MCF 10A (cell line): ENCODE data around the gene FIGN. TPM values are rescaled to one million over a fixed set of nuclear protein-coding genes. Genes with fewer than 3 reads are reported as not detected.

Source experiments
- BruUV-seq: library from RNA; stranded (reverse); fragments of 400-500 nt; replicated peaks from 2 replicates; lab custom pipeline; 2021; lab: Mats Ljungman, UMichigan
- CTCF ChIA-PET: fragments of 300-600 bp; sonication (Branson Sonifier 250); formaldehyde crosslinking; extraction: SDS; loops from one replicate; lab custom pipeline; 2021; ENCODE audit warnings: antibody characterized with exemption, inconsistent platforms; lab: Yijun Ruan, JAX
- POLR2A ChIA-PET: fragments of 300-600, 350-650 bp; sonication (Branson Sonifier 250); formaldehyde crosslinking; extraction: SDS; loops from one replicate; lab custom pipeline; 2020; ENCODE audit warnings: antibody characterized with exemption, inconsistent platforms; lab: Yijun Ruan, JAX
- DNase-seq: peaks from one replicate; pipeline ENCODE4 v3.0.0-alpha.2; 2018; ENCODE audit not compliant: unreplicated experiment
- H3K27ac Mint-ChIP-seq: one replicate; pipeline ENCODE4 v1.8.0; 2022; ENCODE audit warnings: mild to moderate bottlenecking, low read depth, mixed read lengths; ENCODE audit not compliant: unreplicated experiment
- H3K27me3 Mint-ChIP-seq: one replicate; pipeline ENCODE4 v1.8.0; 2022; ENCODE audit warnings: mixed read lengths; ENCODE audit not compliant: insufficient read depth, unreplicated experiment
- H3K36me3 Mint-ChIP-seq: one replicate; pipeline ENCODE4 v1.8.0; 2022; ENCODE audit warnings: mild to moderate bottlenecking, moderate library complexity, mixed read lengths; ENCODE audit not compliant: insufficient read depth, unreplicated experiment
- H3K4me1 Mint-ChIP-seq: one replicate; pipeline ENCODE4 v1.8.0; 2022; ENCODE audit warnings: mixed read lengths; ENCODE audit not compliant: insufficient read depth, unreplicated experiment
- H3K4me3 Mint-ChIP-seq: one replicate; pipeline ENCODE4 v1.8.0; 2022; ENCODE audit warnings: mild to moderate bottlenecking, moderate library complexity, mixed read lengths; ENCODE audit not compliant: unreplicated experiment
- H3K9me3 Mint-ChIP-seq: one replicate; pipeline ENCODE4 v1.8.0; 2022; ENCODE audit warnings: mixed read lengths; ENCODE audit not compliant: unreplicated experiment
- intact Hi-C: fragments of 100-400 bp; cut with micrococcal nuclease; formaldehyde crosslinking; loops from 2 replicates; pipeline ENCODE4 v1.14.1; 2022
- total RNA-seq: library from RNA; stranded (reverse); gene quantifications from 2 replicates; pipeline ENCODE4 v1.2.3, GENCODE V29; 2022
- TF ChIP-seq, protein P1 (sequence below): fragments of 200-600 bp; IDR thresholded peaks from one replicate; pipeline ENCODE4 v1.8.0; 2022; ENCODE audit warnings: antibody characterized with exemption, mild to moderate bottlenecking; ENCODE audit not compliant: unreplicated experiment

Gene FIGN
- total RNA-seq, 1 experiment from 2014 or later = 11.7 TPM

DNA sequence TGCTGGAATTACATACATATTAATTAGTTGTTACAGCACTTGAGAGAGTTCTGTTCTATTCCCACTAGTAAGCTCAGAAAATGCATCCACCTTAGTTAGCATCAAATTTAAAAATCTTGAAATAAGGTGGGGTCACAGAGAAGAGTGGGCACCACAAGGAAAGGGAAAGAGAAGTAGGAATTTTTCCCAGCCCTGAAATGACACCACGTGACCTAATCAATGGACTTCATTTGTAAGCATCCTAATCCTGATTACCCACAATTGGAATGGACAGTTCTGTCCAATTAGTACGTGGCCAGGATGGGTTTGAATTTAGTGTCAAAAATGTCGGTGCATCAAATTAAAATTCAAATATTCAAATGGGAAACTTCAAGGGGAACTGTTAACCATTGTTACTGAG lies 186.8 kb downstream of the FIGN start:
- POLR2A ChIA-PET = no interaction called here
- intact Hi-C loops = no loop called here
- DNase-seq = no peak
- TF ChIP-seq, protein P1, sequence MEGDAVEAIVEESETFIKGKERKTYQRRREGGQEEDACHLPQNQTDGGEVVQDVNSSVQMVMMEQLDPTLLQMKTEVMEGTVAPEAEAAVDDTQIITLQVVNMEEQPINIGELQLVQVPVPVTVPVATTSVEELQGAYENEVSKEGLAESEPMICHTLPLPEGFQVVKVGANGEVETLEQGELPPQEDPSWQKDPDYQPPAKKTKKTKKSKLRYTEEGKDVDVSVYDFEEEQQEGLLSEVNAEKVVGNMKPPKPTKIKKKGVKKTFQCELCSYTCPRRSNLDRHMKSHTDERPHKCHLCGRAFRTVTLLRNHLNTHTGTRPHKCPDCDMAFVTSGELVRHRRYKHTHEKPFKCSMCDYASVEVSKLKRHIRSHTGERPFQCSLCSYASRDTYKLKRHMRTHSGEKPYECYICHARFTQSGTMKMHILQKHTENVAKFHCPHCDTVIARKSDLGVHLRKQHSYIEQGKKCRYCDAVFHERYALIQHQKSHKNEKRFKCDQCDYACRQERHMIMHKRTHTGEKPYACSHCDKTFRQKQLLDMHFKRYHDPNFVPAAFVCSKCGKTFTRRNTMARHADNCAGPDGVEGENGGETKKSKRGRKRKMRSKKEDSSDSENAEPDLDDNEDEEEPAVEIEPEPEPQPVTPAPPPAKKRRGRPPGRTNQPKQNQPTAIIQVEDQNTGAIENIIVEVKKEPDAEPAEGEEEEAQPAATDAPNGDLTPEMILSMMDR = no peak
- H3K27me3 Mint-ChIP-seq = no peaks in the 10 kb centered on the region
- CTCF ChIA-PET = no interaction called here
- no peaks in the 10 kb centered on the region for H3K9me3 Mint-ChIP-seq
- no peak overlapping the region for H3K27ac Mint-ChIP-seq
- no peaks in the 10 kb centered on the region for H3K4me1 Mint-ChIP-seq
- no peaks in the 10 kb centered on the region for H3K36me3 Mint-ChIP-seq
- BruUV-seq = no TSS peak
- H3K4me3 Mint-ChIP-seq = no peak overlapping the region
